Testis (tissue), 2 donors: Measurements from ENCODE around the gene POGK.

ENCODE experiments used
- POLR2A ChIP-seq: fragments of 450-650 bp; IDR thresholded peaks from one replicate; pipeline ENCODE4 v1.6.1; 2017; ENCODE audit warnings: antibody characterized with exemption, mild to moderate bottlenecking, moderate library complexity
- TF ChIP-seq, protein P1 (sequence below), 3 experiments: fragments of 450-650 bp in 2 of 3; fragments of 200-600 bp in 1 of 3; sonication (generic) in 1 of 3; IDR thresholded peaks; one replicate each; pipeline ENCODE4 v1.5.1; 2016 to 2019; ENCODE audit warnings: antibody characterized with exemption in 3 of 3, mild to moderate bottlenecking in 2 of 3, moderate library complexity in 1 of 3

DNA sequence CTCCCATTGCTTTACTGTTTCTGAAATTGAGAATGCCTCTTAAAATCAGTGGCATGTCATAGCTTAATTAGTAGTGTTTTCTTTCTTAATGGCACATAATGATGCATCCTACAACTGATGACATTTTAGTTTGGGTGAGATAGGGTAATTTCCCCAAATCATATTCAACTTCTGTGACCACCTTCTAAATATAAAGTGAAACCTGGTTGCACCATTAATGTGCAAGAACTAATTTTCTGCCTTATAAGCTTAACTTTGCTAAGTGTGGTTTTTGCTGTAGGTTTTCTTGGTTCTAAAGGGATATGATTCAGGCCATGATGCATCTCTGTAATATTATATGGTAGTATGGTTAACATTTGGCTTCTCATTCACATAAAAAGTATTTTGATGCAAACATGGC lies 8.9 kb downstream of the POGK start:
- TF ChIP-seq, protein P1, sequence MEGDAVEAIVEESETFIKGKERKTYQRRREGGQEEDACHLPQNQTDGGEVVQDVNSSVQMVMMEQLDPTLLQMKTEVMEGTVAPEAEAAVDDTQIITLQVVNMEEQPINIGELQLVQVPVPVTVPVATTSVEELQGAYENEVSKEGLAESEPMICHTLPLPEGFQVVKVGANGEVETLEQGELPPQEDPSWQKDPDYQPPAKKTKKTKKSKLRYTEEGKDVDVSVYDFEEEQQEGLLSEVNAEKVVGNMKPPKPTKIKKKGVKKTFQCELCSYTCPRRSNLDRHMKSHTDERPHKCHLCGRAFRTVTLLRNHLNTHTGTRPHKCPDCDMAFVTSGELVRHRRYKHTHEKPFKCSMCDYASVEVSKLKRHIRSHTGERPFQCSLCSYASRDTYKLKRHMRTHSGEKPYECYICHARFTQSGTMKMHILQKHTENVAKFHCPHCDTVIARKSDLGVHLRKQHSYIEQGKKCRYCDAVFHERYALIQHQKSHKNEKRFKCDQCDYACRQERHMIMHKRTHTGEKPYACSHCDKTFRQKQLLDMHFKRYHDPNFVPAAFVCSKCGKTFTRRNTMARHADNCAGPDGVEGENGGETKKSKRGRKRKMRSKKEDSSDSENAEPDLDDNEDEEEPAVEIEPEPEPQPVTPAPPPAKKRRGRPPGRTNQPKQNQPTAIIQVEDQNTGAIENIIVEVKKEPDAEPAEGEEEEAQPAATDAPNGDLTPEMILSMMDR (IDR thresholded peaks at IDR 0.05): no peak
- TF ChIP-seq POLR2A: no peak
